PC-3 (cell line): Measurements from ENCODE around the gene NASP.

ENCODE experiments used
- EZH2 ChIP-seq: fragments of 300-600 bp; sonication (generic); IDR thresholded peaks from one replicate; pipeline ENCODE4 v1.6.1; 2017; ENCODE audit warnings: antibody characterized with exemption, mild to moderate bottlenecking, low read length; ENCODE audit not compliant: unreplicated experiment
- EZH2phosphoT487 ChIP-seq: fragments of 300-600 bp; sonication (generic); IDR thresholded peaks from 2 replicates; pipeline ENCODE4 v1.6.1; 2018; ENCODE audit warnings: mild to moderate bottlenecking, antibody characterized with exemption, low read length, borderline replicate concordance
- TF ChIP-seq, protein P1 (sequence below): fragments of 300-600 bp; sonication (generic); conservative IDR thresholded peaks from 2 replicates; pipeline ENCODE4 v1.5.1; 2017; ENCODE audit warnings: antibody characterized with exemption, low read depth, mild to moderate bottlenecking, low read length

DNA sequence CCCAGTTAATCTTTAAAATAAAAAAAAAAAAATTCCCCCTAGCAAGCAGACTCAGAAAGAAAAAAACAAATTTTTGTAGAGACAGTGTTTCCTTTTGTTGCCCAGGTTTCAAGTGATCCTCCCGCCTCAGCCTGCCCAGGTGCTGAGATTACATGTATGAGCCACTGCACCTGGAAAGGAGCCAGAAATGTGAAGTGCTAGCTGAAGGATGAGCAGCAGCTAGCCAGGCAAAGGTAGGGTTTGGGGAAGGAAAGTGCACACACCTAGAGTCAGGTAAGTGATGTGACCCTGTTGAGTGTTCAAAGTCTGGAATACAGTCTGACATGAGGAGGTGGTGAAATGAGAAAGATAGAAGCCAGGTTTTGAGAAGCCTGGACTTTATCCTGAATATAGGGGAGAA lies 31.5 kb upstream of the NASP start:
- TF ChIP-seq EZH2 (no peak), EZH2phosphoT487 (no peak)
- TF ChIP-seq, protein P1, sequence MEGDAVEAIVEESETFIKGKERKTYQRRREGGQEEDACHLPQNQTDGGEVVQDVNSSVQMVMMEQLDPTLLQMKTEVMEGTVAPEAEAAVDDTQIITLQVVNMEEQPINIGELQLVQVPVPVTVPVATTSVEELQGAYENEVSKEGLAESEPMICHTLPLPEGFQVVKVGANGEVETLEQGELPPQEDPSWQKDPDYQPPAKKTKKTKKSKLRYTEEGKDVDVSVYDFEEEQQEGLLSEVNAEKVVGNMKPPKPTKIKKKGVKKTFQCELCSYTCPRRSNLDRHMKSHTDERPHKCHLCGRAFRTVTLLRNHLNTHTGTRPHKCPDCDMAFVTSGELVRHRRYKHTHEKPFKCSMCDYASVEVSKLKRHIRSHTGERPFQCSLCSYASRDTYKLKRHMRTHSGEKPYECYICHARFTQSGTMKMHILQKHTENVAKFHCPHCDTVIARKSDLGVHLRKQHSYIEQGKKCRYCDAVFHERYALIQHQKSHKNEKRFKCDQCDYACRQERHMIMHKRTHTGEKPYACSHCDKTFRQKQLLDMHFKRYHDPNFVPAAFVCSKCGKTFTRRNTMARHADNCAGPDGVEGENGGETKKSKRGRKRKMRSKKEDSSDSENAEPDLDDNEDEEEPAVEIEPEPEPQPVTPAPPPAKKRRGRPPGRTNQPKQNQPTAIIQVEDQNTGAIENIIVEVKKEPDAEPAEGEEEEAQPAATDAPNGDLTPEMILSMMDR = no peak
